ENCODE measurements around the gene APOOL.
A peak's percentile ranks its signal among the peaks of the same experiment; 100 is the strongest.

The APOOL gene

GRCh38 chrX:85084770-85085393 is 81.2 kb downstream of the APOOL start:
- peak; percentile 99 for TF ChIP-seq SCRT1 (tag by site-specific recombination; IDR thresholded peaks at IDR 0.05; ENCODE audit: borderline replicate concordance)
- peak; percentile 98 for TF ChIP-seq SCRT2 (tag by site-specific recombination; IDR thresholded peaks at IDR 0.05)
- TF ChIP-seq ZIC2 (tag by site-specific recombination; IDR thresholded peaks at IDR 0.05) = no peak
- peak; percentile 69; the same call in 1 of the 2 replicates for TF ChIP-seq CTCF (tag by site-specific recombination; IDR thresholded peaks at IDR 0.05)
- TF ChIP-seq ZNF654 (tag by site-specific recombination; IDR thresholded peaks at IDR 0.05; ENCODE audit: low read depth) = peak; percentile 62
- Histone ChIP-seq H3K4me3 (ENCODE audit: low read depth, low read length) (no peak overlapping the region), H3K27ac (ENCODE audit: extremely low read depth, low read depth, low read length) (no peak overlapping the region), H3K9me3 (ENCODE audit: control insufficient read depth, insufficient read depth, low read depth, low read length) (no peaks in the 10 kb centered on the region), H3K4me1 (ENCODE audit: control insufficient read depth, insufficient read depth, low read length) (no peaks in the 10 kb centered on the region), H3K36me3 (ENCODE audit: control insufficient read depth in 2 of 2, insufficient read depth in 1 of 2, low read length in 2 of 2) (peaks cover 0 to 13% of the 10 kb centered on the region in 2 experiments; a peak in 2 of 3 replicates)
- CTCF ChIA-PET = interaction anchor here (0.5 to 5.7 kb wide), 20 partner anchors 8 to 802 kb away, joined by 3 to 39 read pairs (median 4); no protein-coding TSS in a partner anchor
- POLR2A ChIA-PET = no interaction called here

- ChIA-PET POLR2A (no interaction called here), CTCF (no interaction called here)
- peaks cover 0 to 23% of the 10 kb centered on the region in 2 experiments; a peak in 2 of 3 replicates for H3K36me3 ChIP-seq (ENCODE audit: control insufficient read depth in 2 of 2, insufficient read depth in 1 of 2, low read length in 2 of 2)
- no peak overlapping the region for H3K27ac ChIP-seq (ENCODE audit: extremely low read depth, low read depth, low read length)
- no peaks in the 10 kb centered on the region for H3K9me3 ChIP-seq (ENCODE audit: control insufficient read depth, insufficient read depth, low read depth, low read length)
- TF ChIP-seq ZNF18 (tag by site-specific recombination; IDR thresholded peaks at IDR 0.05) (no peak), ZNF138 (tag by site-specific recombination; IDR thresholded peaks at IDR 0.05; ENCODE audit: borderline replicate concordance) (no peak), FEZF1 (tag by site-specific recombination; IDR thresholded peaks at IDR 0.05) (no peak), ZNF350 (tag by site-specific recombination; IDR thresholded peaks at IDR 0.05) (no peak), ZNF449 (tag by site-specific recombination; IDR thresholded peaks at IDR 0.05) (no peak), ZNF623 (tag by site-specific recombination; IDR thresholded peaks at IDR 0.05) (no peak), ZNF398 (tag by site-specific recombination; IDR thresholded peaks at IDR 0.05) (no peak), ZNF548 (tag by site-specific recombination; IDR thresholded peaks at IDR 0.05) (no peak), ZBTB1 (tag by site-specific recombination; IDR thresholded peaks at IDR 0.05) (no peak)
- no peak overlapping the region for H3K4me3 ChIP-seq (ENCODE audit: low read depth, low read length)
- no peaks in the 10 kb centered on the region for H3K4me1 ChIP-seq (ENCODE audit: control insufficient read depth, insufficient read depth, low read length)
Measured at GRCh38 chrX:85089321-85089840, 85.7 kb downstream of the APOOL start.

- POLR2A ChIA-PET = no interaction called here
- Histone ChIP-seq H3K4me1 (ENCODE audit: control insufficient read depth, insufficient read depth, low read length) (no peaks in the 10 kb centered on the region), H3K4me3 (ENCODE audit: low read depth, low read length) (no peak overlapping the region), H3K36me3 (ENCODE audit: control insufficient read depth in 2 of 2, insufficient read depth in 1 of 2, low read length in 2 of 2) (no peaks in the 10 kb centered on the region), H3K27ac (ENCODE audit: extremely low read depth, low read depth, low read length) (no peak overlapping the region), H3K9me3 (ENCODE audit: control insufficient read depth, insufficient read depth, low read depth, low read length) (peaks cover 2% of the 10 kb centered on the region; the same call in 1 of the 2 replicates)
- CTCF ChIA-PET = no interaction called here
- no peak for TF ChIP-seq SP2 (tag by site-specific recombination; IDR thresholded peaks at IDR 0.05)
- TF ChIP-seq ZBTB17 (tag by site-specific recombination; IDR thresholded peaks at IDR 0.05) = no peak
- TF ChIP-seq BCL11A (tag by site-specific recombination; IDR thresholded peaks at IDR 0.05; ENCODE audit: low read depth) = no peak
- no peak for TF ChIP-seq CTCF (tag by site-specific recombination; IDR thresholded peaks at IDR 0.05)
- no peak for TF ChIP-seq BCL6B (tag by site-specific recombination; IDR thresholded peaks at IDR 0.05)
- TF ChIP-seq ZNF76 (tag by site-specific recombination; IDR thresholded peaks at IDR 0.05; ENCODE audit: borderline replicate concordance, low read depth) = no peak
- no peak for TF ChIP-seq ZNF157 (tag by site-specific recombination; IDR thresholded peaks at IDR 0.05)
Measured at GRCh38 chrX:85107407-85107806, 103.7 kb downstream of the APOOL start.

All from HEK293 (cell line).